Measurements from ENCODE around the gene USP47. TPM values are rescaled to one million over a fixed set of nuclear protein-coding genes. Genes with fewer than 3 reads are reported as not detected.

The USP47 gene
- total and polyA plus RNA-seq, 7 donors: 10.6 to 105 (median 84.9) TPM

DNA sequence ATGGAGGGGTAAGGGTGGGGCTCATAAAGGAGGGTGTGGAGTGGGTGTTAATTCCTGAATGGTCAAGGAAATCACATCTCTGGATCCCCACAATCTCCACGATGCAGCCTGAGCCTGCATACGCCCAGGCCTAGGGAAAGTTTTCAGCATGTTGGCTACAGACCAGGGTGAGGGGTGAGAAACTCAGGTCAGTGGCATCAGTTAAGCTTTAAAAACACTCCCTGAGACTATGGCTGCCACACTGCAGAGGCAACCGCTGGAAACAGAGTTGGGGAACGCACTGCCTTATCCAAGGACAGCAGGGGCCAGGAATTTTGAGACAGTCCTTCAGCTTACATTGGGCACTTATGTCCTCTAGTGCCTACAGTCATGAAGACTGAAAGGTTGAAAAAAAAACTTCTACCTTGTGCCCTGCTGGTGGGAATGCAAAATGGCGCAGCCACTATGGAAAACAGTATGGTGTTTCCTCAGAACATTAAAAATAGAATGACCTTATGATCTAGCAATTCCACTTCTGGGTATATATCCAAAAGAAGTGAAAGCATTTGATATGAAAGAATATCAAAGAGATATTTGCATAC is 147.0 kb downstream of the USP47 start:
- Histone ChIP-seq H3K4me1 (peaks cover 0 to 53% (median 29%) of the 10 kb centered on the region in 4 donors), H3K4me3 (no peak overlapping the region), H3K9me3 (no peaks in the 10 kb centered on the region), H3K27me3 (no peaks in the 10 kb centered on the region), H3K27ac (peak overlapping the region in 3 of 4 donors; percentile 25 to 51 (median 43)), H3K36me3 (no peaks in the 10 kb centered on the region)
- WGBS, 2 donors: 76 to 84% methylated on average over 5 of the region's 5 CpGs
- TF ChIP-seq, protein P1, sequence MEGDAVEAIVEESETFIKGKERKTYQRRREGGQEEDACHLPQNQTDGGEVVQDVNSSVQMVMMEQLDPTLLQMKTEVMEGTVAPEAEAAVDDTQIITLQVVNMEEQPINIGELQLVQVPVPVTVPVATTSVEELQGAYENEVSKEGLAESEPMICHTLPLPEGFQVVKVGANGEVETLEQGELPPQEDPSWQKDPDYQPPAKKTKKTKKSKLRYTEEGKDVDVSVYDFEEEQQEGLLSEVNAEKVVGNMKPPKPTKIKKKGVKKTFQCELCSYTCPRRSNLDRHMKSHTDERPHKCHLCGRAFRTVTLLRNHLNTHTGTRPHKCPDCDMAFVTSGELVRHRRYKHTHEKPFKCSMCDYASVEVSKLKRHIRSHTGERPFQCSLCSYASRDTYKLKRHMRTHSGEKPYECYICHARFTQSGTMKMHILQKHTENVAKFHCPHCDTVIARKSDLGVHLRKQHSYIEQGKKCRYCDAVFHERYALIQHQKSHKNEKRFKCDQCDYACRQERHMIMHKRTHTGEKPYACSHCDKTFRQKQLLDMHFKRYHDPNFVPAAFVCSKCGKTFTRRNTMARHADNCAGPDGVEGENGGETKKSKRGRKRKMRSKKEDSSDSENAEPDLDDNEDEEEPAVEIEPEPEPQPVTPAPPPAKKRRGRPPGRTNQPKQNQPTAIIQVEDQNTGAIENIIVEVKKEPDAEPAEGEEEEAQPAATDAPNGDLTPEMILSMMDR (IDR thresholded peaks at IDR 0.05): no peak
- TF ChIP-seq POLR2AphosphoS5 (IDR thresholded peaks at IDR 0.05) (no peak), POLR2A (IDR thresholded peaks at IDR 0.05) (no peak), EP300 (IDR thresholded peaks at IDR 0.05) (no peak)
- no peak for DNase-seq
- intact Hi-C loops (cut with DNase I): no loop called here

DNA sequence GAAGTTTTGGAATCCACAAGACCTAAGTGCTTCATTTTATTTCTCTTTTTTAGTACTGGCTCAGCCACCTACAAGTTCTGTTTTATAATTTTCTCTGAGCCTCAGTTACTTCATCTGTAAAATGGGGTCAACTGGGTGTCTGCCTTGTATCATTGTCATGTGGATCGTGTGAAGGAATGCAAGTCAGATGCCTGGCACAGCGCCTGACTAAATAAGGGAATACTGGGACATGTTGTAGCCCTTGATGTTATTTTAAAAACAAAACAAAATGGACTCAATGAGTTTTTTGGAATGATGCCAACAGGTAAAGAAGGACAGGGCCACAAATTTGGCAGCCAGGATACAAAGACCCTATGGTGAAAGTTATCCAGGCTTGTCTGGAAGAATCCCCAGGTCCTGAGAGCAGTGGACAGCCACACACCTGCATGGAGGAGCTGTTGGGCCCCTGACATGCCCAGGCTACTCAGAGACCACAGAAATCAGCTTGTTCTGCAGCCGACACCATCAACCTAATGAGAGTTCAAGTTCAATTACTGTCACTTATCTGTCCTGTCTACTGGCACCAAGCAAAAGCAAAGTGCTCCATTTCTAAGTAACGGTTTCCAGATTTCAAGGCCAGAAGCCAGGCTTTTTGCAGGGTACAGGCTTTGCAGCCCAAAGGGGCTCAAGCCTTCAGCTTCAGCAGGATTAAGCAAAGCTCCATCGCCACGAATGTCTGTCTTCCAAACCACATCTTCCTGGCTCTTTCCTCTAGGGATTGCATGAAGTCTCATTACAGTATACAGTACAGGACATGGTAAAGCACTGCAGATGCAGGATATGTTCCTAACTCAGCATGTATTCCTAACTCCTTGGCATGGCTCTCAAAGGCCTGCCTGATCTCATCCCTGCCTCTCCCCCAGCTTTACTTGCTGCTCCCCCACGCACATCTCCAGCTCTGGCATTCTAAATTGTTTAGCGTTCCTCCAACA is 148.3 kb downstream of the USP47 start:
- Histone ChIP-seq H3K9me3 (no peaks in the 10 kb centered on the region), H3K4me1 (peaks cover 0 to 62% (median 35%) of the 10 kb centered on the region in 4 donors), H3K27ac (peak overlapping the region in 2 of 4 donors; percentile 38 to 51), H3K27me3 (no peaks in the 10 kb centered on the region), H3K4me3 (no peak overlapping the region), H3K36me3 (no peaks in the 10 kb centered on the region)
- peak; percentile 53 for DNase-seq
- TF ChIP-seq POLR2AphosphoS5 (IDR thresholded peaks at IDR 0.05) (peak in 2 of 4 donors; percentile 29 to 63), POLR2A (IDR thresholded peaks at IDR 0.05) (no peak), EP300 (IDR thresholded peaks at IDR 0.05) (no peak)
- TF ChIP-seq, protein P1 (IDR thresholded peaks at IDR 0.05): no peak
- intact Hi-C loops (cut with DNase I): no loop called here
- 79 to 82% methylated on average over 8 of the region's 8 CpGs for WGBS, 2 donors

DNA sequence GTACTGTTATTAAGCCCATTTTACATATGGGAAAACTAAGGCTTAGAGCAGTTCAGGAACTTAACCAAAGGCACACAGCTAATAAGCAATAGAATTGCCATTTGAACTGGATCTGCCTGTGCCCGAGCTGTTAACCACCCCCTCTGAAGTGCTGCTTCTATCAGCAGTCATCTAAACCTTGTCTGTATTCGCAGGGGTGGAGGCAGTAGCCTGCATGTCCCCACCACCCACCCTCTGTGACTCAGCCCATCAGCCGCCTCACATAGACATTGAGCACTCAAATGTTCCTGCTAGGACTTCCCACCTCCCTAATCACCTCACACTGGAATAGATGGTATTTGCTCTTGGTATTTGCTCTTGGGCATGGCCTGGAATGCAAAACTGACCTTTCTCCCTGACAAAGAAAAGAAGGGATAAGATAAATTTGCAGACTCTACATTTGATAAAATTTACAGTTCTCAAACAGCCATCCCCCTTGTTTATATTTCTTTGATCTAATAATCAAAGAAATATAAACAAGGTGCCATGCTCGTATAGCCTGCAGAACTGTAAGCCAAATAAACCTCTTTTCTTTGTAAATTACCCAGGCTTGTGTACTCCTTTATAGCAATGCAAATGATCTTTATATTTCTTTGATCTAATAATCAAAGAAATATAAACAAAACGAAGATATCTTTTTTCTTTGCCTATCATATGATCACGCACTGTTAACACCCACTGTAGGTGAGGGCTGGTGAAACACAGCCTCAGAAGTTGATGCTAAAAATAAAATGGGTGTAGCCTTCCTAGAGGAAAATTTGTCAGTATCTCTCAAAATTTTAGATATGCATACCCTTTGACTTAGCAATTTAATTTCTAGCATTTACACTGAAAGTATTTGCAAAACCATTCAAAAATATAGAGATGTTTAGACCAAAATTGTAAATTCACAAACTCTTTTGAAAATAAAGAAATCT is 150.8 kb downstream of the USP47 start:
- Histone ChIP-seq H3K27me3 (no peaks in the 10 kb centered on the region), H3K9me3 (no peaks in the 10 kb centered on the region), H3K4me3 (no peak overlapping the region), H3K27ac (peak overlapping the region in 1 of 4 donors; percentile 23), H3K4me1 (peaks cover 0 to 61% (median 30%) of the 10 kb centered on the region in 4 donors), H3K36me3 (no peaks in the 10 kb centered on the region)
- DNase-seq: no peak
- 62 to 74% methylated on average over 6 of the region's 6 CpGs for WGBS, 2 donors
- TF ChIP-seq, protein P1 (IDR thresholded peaks at IDR 0.05): no peak
- TF ChIP-seq POLR2AphosphoS5 (IDR thresholded peaks at IDR 0.05): no peak
- no peak for TF ChIP-seq EP300 (IDR thresholded peaks at IDR 0.05)
- no peak for TF ChIP-seq POLR2A (IDR thresholded peaks at IDR 0.05)
- intact Hi-C loops (cut with DNase I): no loop called here

DNA sequence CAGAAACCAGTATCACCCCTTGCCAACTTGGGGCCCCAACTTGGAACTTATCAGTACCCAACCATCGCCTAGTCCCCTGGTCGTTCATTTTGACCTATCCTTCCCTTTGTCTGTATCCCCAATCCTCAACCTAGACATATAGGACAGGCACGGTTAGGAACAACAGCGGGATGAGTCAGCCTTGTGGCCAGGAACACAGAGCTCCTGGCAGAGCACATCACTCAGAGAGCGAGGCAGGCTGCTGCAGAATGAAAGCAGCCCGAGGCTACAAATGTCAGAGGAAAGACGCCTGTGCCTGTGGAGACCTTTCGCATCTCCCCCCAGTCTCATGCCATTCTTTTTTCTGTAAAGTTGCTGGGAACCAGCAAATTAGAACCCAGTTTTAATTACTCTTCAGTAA is 152.1 kb downstream of the USP47 start:
- H3K27me3 ChIP-seq: no peaks in the 10 kb centered on the region
- WGBS, 2 donors: 80 to 83% methylated on average over 8 of the region's 8 CpGs
- peaks cover 0 to 48% (median 19%) of the 10 kb centered on the region in 4 donors for H3K4me1 ChIP-seq
- TF ChIP-seq POLR2AphosphoS5 (IDR thresholded peaks at IDR 0.05): peak in 1 of 4 donors; percentile 28
- no peak for TF ChIP-seq EP300 (IDR thresholded peaks at IDR 0.05)
- TF ChIP-seq, protein P1 (IDR thresholded peaks at IDR 0.05): no peak
- intact Hi-C loops (cut with DNase I): no loop called here
- peak overlapping the region; percentile 10 to 67 (median 38) for H3K27ac ChIP-seq
- H3K4me3 ChIP-seq: no peak overlapping the region
- no peaks in the 10 kb centered on the region for H3K9me3 ChIP-seq
- no peaks in the 10 kb centered on the region for H3K36me3 ChIP-seq
- peak; percentile 80 for DNase-seq
